22Rv1 (cell line): Measurements from ENCODE around the gene KCNIP4.
A peak's percentile ranks its signal among the peaks of the same experiment; 100 is the strongest.

ENCODE experiments used
- H3K27ac ChIP-seq: fragments of 450-650 bp; 2 replicates; pipeline ENCODE4 v1.5.1; 2017
- ZFX ChIP-seq: fragments of 450-650 bp; IDR thresholded peaks from 2 replicates; pipeline ENCODE4 v1.6.1; 2017; ENCODE audit warnings: antibody characterized with exemption, borderline replicate concordance
- TF ChIP-seq, protein P1 (sequence below): fragments of 450-650 bp; IDR thresholded peaks from 2 replicates; pipeline ENCODE4 v1.5.1; 2017; ENCODE audit warnings: mild to moderate bottlenecking

The KCNIP4 gene

DNA sequence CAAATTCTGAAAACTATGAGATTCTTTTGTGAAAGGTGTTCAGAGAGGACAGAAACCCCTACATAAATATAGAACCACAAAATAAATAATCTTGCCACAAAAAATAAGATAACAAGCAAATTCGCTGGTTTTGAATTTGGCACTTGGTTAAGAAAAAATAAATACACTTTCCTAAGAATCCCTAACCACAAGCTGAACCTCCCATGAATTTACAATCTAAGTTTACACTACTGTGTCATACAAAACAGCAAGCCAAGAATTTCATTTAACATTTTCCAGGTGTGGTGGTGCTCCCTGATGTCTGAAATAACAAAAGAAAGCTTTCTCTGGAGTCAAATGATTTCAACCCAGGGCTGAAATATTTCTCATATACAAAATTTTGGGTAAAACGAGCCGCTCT is 121.0 kb downstream of the KCNIP4 start:
- no peak for TF ChIP-seq ZFX
- TF ChIP-seq, protein P1, sequence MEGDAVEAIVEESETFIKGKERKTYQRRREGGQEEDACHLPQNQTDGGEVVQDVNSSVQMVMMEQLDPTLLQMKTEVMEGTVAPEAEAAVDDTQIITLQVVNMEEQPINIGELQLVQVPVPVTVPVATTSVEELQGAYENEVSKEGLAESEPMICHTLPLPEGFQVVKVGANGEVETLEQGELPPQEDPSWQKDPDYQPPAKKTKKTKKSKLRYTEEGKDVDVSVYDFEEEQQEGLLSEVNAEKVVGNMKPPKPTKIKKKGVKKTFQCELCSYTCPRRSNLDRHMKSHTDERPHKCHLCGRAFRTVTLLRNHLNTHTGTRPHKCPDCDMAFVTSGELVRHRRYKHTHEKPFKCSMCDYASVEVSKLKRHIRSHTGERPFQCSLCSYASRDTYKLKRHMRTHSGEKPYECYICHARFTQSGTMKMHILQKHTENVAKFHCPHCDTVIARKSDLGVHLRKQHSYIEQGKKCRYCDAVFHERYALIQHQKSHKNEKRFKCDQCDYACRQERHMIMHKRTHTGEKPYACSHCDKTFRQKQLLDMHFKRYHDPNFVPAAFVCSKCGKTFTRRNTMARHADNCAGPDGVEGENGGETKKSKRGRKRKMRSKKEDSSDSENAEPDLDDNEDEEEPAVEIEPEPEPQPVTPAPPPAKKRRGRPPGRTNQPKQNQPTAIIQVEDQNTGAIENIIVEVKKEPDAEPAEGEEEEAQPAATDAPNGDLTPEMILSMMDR = no peak

DNA sequence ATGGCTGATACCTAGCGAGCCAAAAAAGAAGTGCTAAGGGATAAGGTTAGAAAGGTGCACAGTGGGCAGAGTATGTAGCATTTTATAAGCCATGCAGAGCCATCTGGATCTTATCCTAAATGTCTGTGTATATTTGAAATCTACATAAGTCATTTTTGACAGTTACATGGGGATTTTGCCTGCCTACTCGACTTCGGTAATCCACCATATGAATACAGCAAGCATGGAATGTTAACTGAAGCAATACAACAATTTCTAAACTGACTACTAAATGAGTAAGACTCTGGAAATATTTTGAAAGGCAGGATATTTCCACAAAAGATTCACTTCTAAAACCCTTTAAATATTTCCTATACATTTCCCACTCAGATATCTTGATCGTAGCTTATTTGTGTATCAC is 122.5 kb downstream of the KCNIP4 start:
- TF ChIP-seq ZFX = no peak
- TF ChIP-seq, protein P1 = no peak
- H3K27ac ChIP-seq = no peak overlapping the region

More for the DNA sequence above, 121.0 kb downstream of the KCNIP4 start:
- no peak overlapping the region for H3K27ac ChIP-seq

DNA sequence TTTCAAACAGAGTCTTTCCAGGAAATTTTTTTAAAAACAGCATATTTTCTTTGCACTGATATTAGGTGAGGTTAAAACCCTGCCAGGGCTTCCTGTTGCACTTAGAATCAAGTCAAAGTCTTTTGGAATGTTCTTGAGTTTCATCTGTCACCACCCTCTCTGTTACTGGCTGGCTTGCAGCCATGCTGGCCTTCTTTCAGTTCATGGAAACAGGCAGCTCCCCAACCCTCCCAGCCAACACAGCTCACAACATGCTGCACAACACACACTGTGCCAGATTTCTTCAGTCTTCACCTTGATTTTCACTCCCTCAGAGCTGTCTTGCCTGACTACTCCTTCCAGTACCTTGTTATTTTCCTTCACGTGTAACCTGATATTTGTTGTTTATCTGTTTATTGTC is 129.5 kb downstream of the KCNIP4 start:
- TF ChIP-seq, protein P1 = no peak
- TF ChIP-seq ZFX = no peak

GRCh38 chr4:21815651-21816377 is 132.8 kb downstream of the KCNIP4 start:
- H3K27ac ChIP-seq = no peak overlapping the region
- TF ChIP-seq, protein P1 = no peak
- no peak for TF ChIP-seq ZFX

More for the DNA sequence above, 129.5 kb downstream of the KCNIP4 start:
- H3K27ac ChIP-seq = no peak overlapping the region

- TF ChIP-seq ZFX = no peak
- TF ChIP-seq, protein P1 = no peak
- no peak overlapping the region for H3K27ac ChIP-seq
Observed at GRCh38 chr4:21811565-21811964, 137.0 kb downstream of the KCNIP4 start.

GRCh38 chr4:21806991-21807390 is 141.6 kb downstream of the KCNIP4 start:
- no peak for TF ChIP-seq ZFX
- TF ChIP-seq, protein P1 = 0 out of 2 replicates have a peak, but pooled peaks have one; percentile 7
- no peak overlapping the region for H3K27ac ChIP-seq

DNA sequence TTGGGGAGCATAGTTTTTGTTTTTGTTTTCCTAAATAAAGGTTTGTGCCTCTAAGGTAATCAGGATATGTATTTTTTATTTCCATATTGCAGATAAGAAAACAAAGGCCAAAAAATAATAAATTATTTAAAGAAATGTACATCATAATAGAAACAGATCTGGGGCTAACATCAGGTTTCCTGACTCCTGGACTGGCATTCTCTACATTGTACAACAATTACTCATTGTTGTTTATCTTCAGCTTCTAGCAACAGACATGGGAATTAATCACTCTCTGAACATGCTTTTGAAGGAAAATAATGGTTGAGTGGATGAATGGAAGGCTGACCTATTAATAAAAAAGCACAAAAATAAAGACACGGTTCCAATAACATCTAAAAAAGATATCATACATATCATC is 146.2 kb downstream of the KCNIP4 start:
- TF ChIP-seq ZFX = no peak
- TF ChIP-seq, protein P1 = no peak
- no peak overlapping the region for H3K27ac ChIP-seq
